ENCODE results near the gene TSPEAR. TPM values are rescaled to one million over a fixed set of nuclear protein-coding genes. Genes with fewer than 3 reads are reported as not detected.
A peak's percentile ranks its signal among the peaks of the same experiment; 100 is the strongest.
"Not testable (repeated sequence)": the region's sequence is repeated elsewhere in the genome, so short reads cannot be mapped to it uniquely, and the experiment has no call there.

TSPEAR gene
- total RNA-seq, 4 donors from 2014 or later, result under 0.01 to 0.23 TPM; not detected in 2

- Histone ChIP-seq H3K27ac (replicated peaks in 1 of 4) (no peak overlapping the region), H3K36me3 (no peaks in the 10 kb centered on the region), H3K9me3 (no peaks in the 10 kb centered on the region), H3K27me3 (peaks cover 0 to 96% (median 12%) of the 10 kb centered on the region in 4 donors), H3K4me3 (no peak overlapping the region), H3K4me1 (no peaks in the 10 kb centered on the region)
- no peak for TF ChIP-seq EP300 (IDR thresholded peaks at IDR 0.05)
- TF ChIP-seq POLR2A (IDR thresholded peaks at IDR 0.05; ENCODE audit: low read depth), result no peak
- TF ChIP-seq CTCF (IDR thresholded peaks at IDR 0.05), result no peak
- TF ChIP-seq POLR2AphosphoS5 (IDR thresholded peaks at IDR 0.05), result no peak
- DNase-seq (ENCODE audit: extremely low spot score), result peak; percentile 86
- intact Hi-C loops (cut with DNase I), result no loop called here
- 59% methylated on average over 19 of the region's 21 CpGs for WGBS
These were observed 11.0 kb downstream of the TSPEAR start for GRCh38 chr21:44700101-44701022.

- H3K27me3 ChIP-seq, result peaks cover 0 to 100% (median 12%) of the 10 kb centered on the region in 4 donors
- 52% methylated on average over 17 of the region's 17 CpGs for WGBS
- no peak overlapping the region for H3K27ac ChIP-seq (replicated peaks in 1 of 4)
- intact Hi-C loops (cut with DNase I), result no loop called here
- TF ChIP-seq CTCF (IDR thresholded peaks at IDR 0.05), result no peak
- TF ChIP-seq POLR2AphosphoS5 (IDR thresholded peaks at IDR 0.05), result no peak
- TF ChIP-seq POLR2A (IDR thresholded peaks at IDR 0.05; ENCODE audit: low read depth), result no peak
- no peak for TF ChIP-seq EP300 (IDR thresholded peaks at IDR 0.05)
- no peak overlapping the region for H3K4me3 ChIP-seq
- H3K36me3 ChIP-seq, result no peaks in the 10 kb centered on the region
- peak; percentile 47 for DNase-seq (ENCODE audit: extremely low spot score)
- no peaks in the 10 kb centered on the region for H3K9me3 ChIP-seq
- no peaks in the 10 kb centered on the region for H3K4me1 ChIP-seq
These were observed 11.8 kb downstream of the TSPEAR start for GRCh38 chr21:44699502-44700001.

- 43% methylated on average over 18 of the region's 35 CpGs for WGBS
- TF ChIP-seq POLR2AphosphoS5 (IDR thresholded peaks at IDR 0.05), result no peak
- TF ChIP-seq EP300 (IDR thresholded peaks at IDR 0.05), result no peak
- TF ChIP-seq POLR2A (IDR thresholded peaks at IDR 0.05; ENCODE audit: low read depth), result no peak
- TF ChIP-seq CTCF (IDR thresholded peaks at IDR 0.05), result no peak
- Histone ChIP-seq H3K4me1 (no peaks in the 10 kb centered on the region), H3K27ac (replicated peaks in 1 of 4) (no peak overlapping the region), H3K36me3 (no peaks in the 10 kb centered on the region), H3K27me3 (peaks cover 0 to 85% (median 7%) of the 10 kb centered on the region in 4 donors), H3K9me3 (peaks cover 0 to 12% (median 8%) of the 10 kb centered on the region in 4 donors), H3K4me3 (no peak overlapping the region)
- peak; percentile 88 for DNase-seq (ENCODE audit: extremely low spot score)
- intact Hi-C loops (cut with DNase I), result no loop called here
These were observed 13.3 kb downstream of the TSPEAR start for GRCh38 chr21:44697811-44698734.

GRCh38 chr21:44697172-44697810, 14.1 kb downstream of the TSPEAR start, which contains the start of gene KRTAP10-12:
KRTAP10-12 (plus strand) TSS chr21:44697172; CDS start chr21:44697202, 30 bp downstream.
- DNase-seq (ENCODE audit: extremely low spot score); H3K4me3 ChIP-seq; H3K4me1 ChIP-seq; H3K36me3 ChIP-seq; intact Hi-C loops (cut with DNase I); H3K27ac ChIP-seq (replicated peaks in 1 of 4): not testable (repeated sequence)
- Histone ChIP-seq H3K9me3 (peaks cover 0 to 19% (median 14%) of the 10 kb centered on the region in 4 donors), H3K27me3 (peaks cover 0 to 78% (median 7%) of the 10 kb centered on the region in 4 donors)
- 70% methylated on average over 12 of the region's 21 CpGs for WGBS
